ENCODE measurements around the gene CRPPA.

DNA sequence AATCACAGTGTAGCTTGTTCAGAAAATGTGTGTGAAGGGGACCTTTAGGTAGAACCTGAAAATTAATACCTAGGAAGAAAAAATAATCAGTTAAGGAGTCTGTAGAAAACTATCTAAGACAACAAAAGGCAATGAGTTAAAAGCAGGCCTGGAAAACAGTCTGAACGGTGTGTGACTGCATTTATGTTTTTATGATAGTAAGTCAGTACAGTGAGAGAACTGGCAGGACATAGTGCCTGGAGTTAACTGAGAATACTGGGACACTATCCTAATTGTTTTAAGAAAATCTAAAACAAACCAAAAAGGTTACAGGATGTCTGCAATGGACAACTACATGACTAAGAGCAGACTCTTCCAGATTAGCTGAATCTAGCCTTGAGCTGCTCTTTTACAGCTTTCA, 17.9 kb downstream of the CRPPA start:
- TF ChIP-seq NFIC (IDR thresholded peaks at IDR 0.05; ENCODE audit: low read length): no peak
- TF ChIP-seq, protein P1, sequence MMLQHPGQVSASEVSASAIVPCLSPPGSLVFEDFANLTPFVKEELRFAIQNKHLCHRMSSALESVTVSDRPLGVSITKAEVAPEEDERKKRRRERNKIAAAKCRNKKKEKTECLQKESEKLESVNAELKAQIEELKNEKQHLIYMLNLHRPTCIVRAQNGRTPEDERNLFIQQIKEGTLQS (CRISPR knock-in tag; IDR thresholded peaks at IDR 0.05): no peak
